Ascending aorta (tissue), 2 donors: ENCODE measurements around the gene WFDC6. TPM values are rescaled to one million over a fixed set of nuclear protein-coding genes. Genes with fewer than 3 reads are reported as not detected.

ENCODE experiments used
- DNase-seq, 2 donors: peaks; one replicate each; pipeline ENCODE4 v3.0.0-alpha.2; 2019; ENCODE audit warnings: low spot score in 2 of 2
- H3K27ac ChIP-seq, 2 donors: fragments of 200-600 bp; sonication (generic); one replicate each; pipeline ENCODE4 v1.5.1; 2016 to 2017; ENCODE audit warnings: mild to moderate bottlenecking in 1 of 2
- H3K27me3 ChIP-seq: fragments of 200-600 bp; sonication (generic); one replicate; pipeline ENCODE4 v1.5.1; 2017
- H3K36me3 ChIP-seq, 2 donors: fragments of 200-600 bp; sonication (generic); one replicate each; pipeline ENCODE4 v1.5.1; 2016
- H3K4me1 ChIP-seq, 2 donors: fragments of 200-600 bp; sonication (generic); one replicate each; pipeline ENCODE4 v1.5.1; 2016 to 2017; ENCODE audit warnings: mild to moderate bottlenecking in 1 of 2
- H3K4me3 ChIP-seq, 2 donors: fragments of 200-600 bp; sonication (generic); one replicate each; pipeline ENCODE4 v1.5.1; 2016 to 2017; ENCODE audit warnings: mild to moderate bottlenecking in 1 of 2
- H3K9me3 ChIP-seq, 2 donors: fragments of 200-600 bp; sonication (generic); one replicate each; pipeline ENCODE4 v1.5.1; 2016
- CTCF ChIP-seq, 3 experiments: fragments of 200-600 bp in 2 of 3; fragments of 450-650 bp in 1 of 3; sonication (generic) in 2 of 3; IDR thresholded peaks; one replicate each; pipeline ENCODE4 v1.5.1; 2016 to 2019; ENCODE audit warnings: antibody characterized with exemption in 3 of 3, mild to moderate bottlenecking in 1 of 3, moderate library complexity in 1 of 3
- intact Hi-C: fragments of 100-400 bp; cut with DNase I; formaldehyde crosslinking; loops from one replicate; pipeline ENCODE4 v1.15.1; 2023
- total RNA-seq: library from RNA; depleted of rRNA; stranded (reverse); fragments of >200 nt; gene quantifications from one replicate; pipeline ENCODE4 v1.1.0, GENCODE V29; 2016

The WFDC6 gene
- total RNA-seq, 1 donor from 2014 or later, result not detected

- H3K4me1 ChIP-seq, result no peaks in the 10 kb centered on the region
- DNase-seq, result no peak
- H3K27ac ChIP-seq, result no peak overlapping the region
- no peaks in the 10 kb centered on the region for H3K9me3 ChIP-seq
- no peak for TF ChIP-seq CTCF (IDR thresholded peaks at IDR 0.05)
- no peaks in the 10 kb centered on the region for H3K27me3 ChIP-seq
- intact Hi-C loops, result no loop called here
- no peak overlapping the region for H3K4me3 ChIP-seq
- no peaks in the 10 kb centered on the region for H3K36me3 ChIP-seq
Measured at GRCh38 chr20:45506398-45506797, 32.9 kb downstream of the WFDC6 start.

- H3K36me3 ChIP-seq, result no peaks in the 10 kb centered on the region
- no peak for TF ChIP-seq CTCF (IDR thresholded peaks at IDR 0.05)
- H3K4me1 ChIP-seq, result no peaks in the 10 kb centered on the region
- intact Hi-C loops, result no loop called here
- H3K9me3 ChIP-seq, result no peaks in the 10 kb centered on the region
- no peak for DNase-seq
- no peaks in the 10 kb centered on the region for H3K27me3 ChIP-seq
- no peak overlapping the region for H3K4me3 ChIP-seq
- no peak overlapping the region for H3K27ac ChIP-seq
Measured at GRCh38 chr20:45503403-45503802, 35.9 kb downstream of the WFDC6 start.

GRCh38 chr20:45502561-45502960 lies 36.7 kb downstream of the WFDC6 start:
- Histone ChIP-seq H3K9me3 (no peaks in the 10 kb centered on the region), H3K36me3 (no peaks in the 10 kb centered on the region), H3K27me3 (no peaks in the 10 kb centered on the region), H3K4me3 (no peak overlapping the region), H3K4me1 (no peaks in the 10 kb centered on the region), H3K27ac (no peak overlapping the region)
- no peak for DNase-seq
- intact Hi-C loops, result no loop called here
- TF ChIP-seq CTCF (IDR thresholded peaks at IDR 0.05), result no peak

- intact Hi-C loops, result no loop called here
- Histone ChIP-seq H3K4me3 (no peak overlapping the region), H3K36me3 (no peaks in the 10 kb centered on the region), H3K4me1 (no peaks in the 10 kb centered on the region), H3K27me3 (no peaks in the 10 kb centered on the region), H3K9me3 (no peaks in the 10 kb centered on the region), H3K27ac (no peak overlapping the region)
- TF ChIP-seq CTCF (IDR thresholded peaks at IDR 0.05), result no peak
- no peak for DNase-seq
Measured at GRCh38 chr20:45501600-45501999, 37.7 kb downstream of the WFDC6 start.

- Histone ChIP-seq H3K27me3 (no peaks in the 10 kb centered on the region), H3K36me3 (no peaks in the 10 kb centered on the region), H3K9me3 (no peaks in the 10 kb centered on the region), H3K4me1 (no peaks in the 10 kb centered on the region), H3K4me3 (no peak overlapping the region), H3K27ac (no peak overlapping the region)
- TF ChIP-seq CTCF (IDR thresholded peaks at IDR 0.05), result no peak
- no peak for DNase-seq
- intact Hi-C loops, result no loop called here
Measured at GRCh38 chr20:45500022-45500421, 39.3 kb downstream of the WFDC6 start.

GRCh38 chr20:45497971-45498494 lies 41.2 kb downstream of the WFDC6 start:
- H3K4me3 ChIP-seq, result no peak overlapping the region
- intact Hi-C loops, result no loop called here
- no peak for DNase-seq

More at GRCh38 chr20:45497971-45498494, 41.2 kb downstream of the WFDC6 start:
- no peak for TF ChIP-seq CTCF (IDR thresholded peaks at IDR 0.05)
- Histone ChIP-seq H3K4me1 (no peaks in the 10 kb centered on the region), H3K36me3 (no peaks in the 10 kb centered on the region), H3K9me3 (no peaks in the 10 kb centered on the region), H3K27me3 (no peaks in the 10 kb centered on the region), H3K27ac (no peak overlapping the region)
